Type B pancreatic cell (in vitro differentiated cells): ENCODE data around the gene OSER1. TPM values are rescaled to one million over a fixed set of nuclear protein-coding genes. Genes with fewer than 3 reads are reported as not detected.

Source experiments
- DNase-seq: peaks from one replicate; pipeline ENCODE4 v3.0.0; 2021; ENCODE audit warnings: mixed read lengths; ENCODE audit not compliant: unreplicated experiment; ENCODE audit errors: extremely low spot score
- H3K27ac Mint-ChIP-seq: 2 replicates; pipeline ENCODE4 v1.8.0; 2021; ENCODE audit warnings: mild to moderate bottlenecking, mixed read lengths
- H3K27me3 Mint-ChIP-seq: 2 replicates; pipeline ENCODE4 v1.8.0; 2021; ENCODE audit warnings: mixed read lengths
- H3K36me3 Mint-ChIP-seq: 2 replicates; pipeline ENCODE4 v1.8.0; 2021; ENCODE audit warnings: mixed read lengths
- H3K4me1 Mint-ChIP-seq: one replicate; pipeline ENCODE4 v1.8.0; 2021; ENCODE audit warnings: mixed read lengths; ENCODE audit not compliant: unreplicated experiment
- H3K4me3 Mint-ChIP-seq: 2 replicates; pipeline ENCODE4 v1.8.0; 2021; ENCODE audit warnings: mild to moderate bottlenecking, mixed read lengths
- H3K9me3 Mint-ChIP-seq: 2 replicates; pipeline ENCODE4 v1.8.0; 2021; ENCODE audit warnings: mixed read lengths
- total RNA-seq: library from RNA; stranded (reverse); gene quantifications from 2 replicates; pipeline ENCODE4 v1.2.1, GENCODE V29; 2021; ENCODE audit warnings: low replicate concordance
- TF ChIP-seq, protein P1 (sequence below): fragments of 200-600 bp; sonication (generic); conservative IDR thresholded peaks from 2 replicates; pipeline ENCODE4 v1.5.0; 2021; ENCODE audit warnings: antibody characterized with exemption, mild to moderate bottlenecking

The OSER1 gene
- total RNA-seq, 1 donor from 2014 or later, result 31.1 TPM

GRCh38 chr20:44222633-44223368, 12.2 kb upstream of the OSER1 start:
- Mint-ChIP-seq H3K4me1 (peaks cover 9% of the 10 kb centered on the region), H3K27me3 (no peaks in the 10 kb centered on the region), H3K27ac (peak overlapping the region; percentile 34), H3K9me3 (no peaks in the 10 kb centered on the region), H3K36me3 (no peaks in the 10 kb centered on the region), H3K4me3 (no peak overlapping the region)
- TF ChIP-seq, protein P1, sequence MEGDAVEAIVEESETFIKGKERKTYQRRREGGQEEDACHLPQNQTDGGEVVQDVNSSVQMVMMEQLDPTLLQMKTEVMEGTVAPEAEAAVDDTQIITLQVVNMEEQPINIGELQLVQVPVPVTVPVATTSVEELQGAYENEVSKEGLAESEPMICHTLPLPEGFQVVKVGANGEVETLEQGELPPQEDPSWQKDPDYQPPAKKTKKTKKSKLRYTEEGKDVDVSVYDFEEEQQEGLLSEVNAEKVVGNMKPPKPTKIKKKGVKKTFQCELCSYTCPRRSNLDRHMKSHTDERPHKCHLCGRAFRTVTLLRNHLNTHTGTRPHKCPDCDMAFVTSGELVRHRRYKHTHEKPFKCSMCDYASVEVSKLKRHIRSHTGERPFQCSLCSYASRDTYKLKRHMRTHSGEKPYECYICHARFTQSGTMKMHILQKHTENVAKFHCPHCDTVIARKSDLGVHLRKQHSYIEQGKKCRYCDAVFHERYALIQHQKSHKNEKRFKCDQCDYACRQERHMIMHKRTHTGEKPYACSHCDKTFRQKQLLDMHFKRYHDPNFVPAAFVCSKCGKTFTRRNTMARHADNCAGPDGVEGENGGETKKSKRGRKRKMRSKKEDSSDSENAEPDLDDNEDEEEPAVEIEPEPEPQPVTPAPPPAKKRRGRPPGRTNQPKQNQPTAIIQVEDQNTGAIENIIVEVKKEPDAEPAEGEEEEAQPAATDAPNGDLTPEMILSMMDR, result no peak
- no peak for DNase-seq

DNA sequence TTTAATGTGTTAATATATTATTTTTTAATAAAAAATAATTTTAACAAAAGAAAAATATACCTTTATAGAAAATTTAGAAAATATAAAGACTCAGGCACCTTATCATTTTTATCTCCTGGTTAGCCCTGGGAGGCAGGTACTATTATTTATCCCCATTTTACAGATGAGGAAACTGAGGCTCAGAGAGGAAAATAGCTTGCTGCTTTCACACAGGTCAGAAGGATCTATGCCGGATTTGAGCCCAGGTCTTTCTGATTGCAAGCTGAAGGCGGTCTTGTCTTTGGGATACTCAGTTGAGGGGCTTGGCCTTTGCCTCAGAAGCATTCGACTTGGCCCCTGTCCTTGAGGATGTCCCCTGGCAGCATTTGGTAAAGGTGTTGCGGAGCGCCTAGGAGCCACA, 11.5 kb upstream of the OSER1 start:
- TF ChIP-seq, protein P1, result no peak
- Mint-ChIP-seq H3K27ac (no peak overlapping the region), H3K36me3 (no peaks in the 10 kb centered on the region), H3K4me1 (peaks cover 9% of the 10 kb centered on the region), H3K27me3 (no peaks in the 10 kb centered on the region), H3K9me3 (no peaks in the 10 kb centered on the region), H3K4me3 (no peak overlapping the region)
- no peak for DNase-seq

- no peak overlapping the region for H3K27ac Mint-ChIP-seq
- H3K36me3 Mint-ChIP-seq, result no peaks in the 10 kb centered on the region
- H3K4me3 Mint-ChIP-seq, result no peak overlapping the region
- peaks cover 9% of the 10 kb centered on the region for H3K4me1 Mint-ChIP-seq
- no peaks in the 10 kb centered on the region for H3K9me3 Mint-ChIP-seq
- no peaks in the 10 kb centered on the region for H3K27me3 Mint-ChIP-seq
- TF ChIP-seq, protein P1, result no peak
- no peak for DNase-seq
Observed at GRCh38 chr20:44221368-44221954, 10.9 kb upstream of the OSER1 start.

DNA sequence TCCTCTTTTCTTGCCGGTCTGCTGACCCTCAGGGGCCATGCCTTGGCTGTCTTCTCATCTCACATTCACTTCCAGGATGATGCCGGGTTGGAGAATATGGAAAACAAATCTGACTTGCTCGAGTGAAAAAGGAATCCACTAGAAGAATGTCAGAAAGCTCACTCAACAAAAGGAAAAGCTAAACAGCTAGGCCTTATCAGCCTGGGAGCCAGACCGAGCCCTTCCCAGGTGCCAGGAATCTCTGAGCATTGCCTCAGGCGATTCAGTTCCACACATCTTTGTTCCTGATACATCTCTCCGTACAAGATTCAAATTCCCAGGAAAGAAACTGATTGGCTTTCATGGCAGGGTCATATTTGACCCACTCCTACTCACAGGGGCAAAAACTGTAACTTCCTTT, 9.2 kb upstream of the OSER1 start:
- H3K4me3 Mint-ChIP-seq, result no peak overlapping the region
- H3K36me3 Mint-ChIP-seq, result no peaks in the 10 kb centered on the region
- H3K9me3 Mint-ChIP-seq, result no peaks in the 10 kb centered on the region
- TF ChIP-seq, protein P1, result no peak
- DNase-seq, result no peak
- peak overlapping the region; percentile 60 for H3K27ac Mint-ChIP-seq
- H3K4me1 Mint-ChIP-seq, result peaks cover 13% of the 10 kb centered on the region
- no peaks in the 10 kb centered on the region for H3K27me3 Mint-ChIP-seq

DNA sequence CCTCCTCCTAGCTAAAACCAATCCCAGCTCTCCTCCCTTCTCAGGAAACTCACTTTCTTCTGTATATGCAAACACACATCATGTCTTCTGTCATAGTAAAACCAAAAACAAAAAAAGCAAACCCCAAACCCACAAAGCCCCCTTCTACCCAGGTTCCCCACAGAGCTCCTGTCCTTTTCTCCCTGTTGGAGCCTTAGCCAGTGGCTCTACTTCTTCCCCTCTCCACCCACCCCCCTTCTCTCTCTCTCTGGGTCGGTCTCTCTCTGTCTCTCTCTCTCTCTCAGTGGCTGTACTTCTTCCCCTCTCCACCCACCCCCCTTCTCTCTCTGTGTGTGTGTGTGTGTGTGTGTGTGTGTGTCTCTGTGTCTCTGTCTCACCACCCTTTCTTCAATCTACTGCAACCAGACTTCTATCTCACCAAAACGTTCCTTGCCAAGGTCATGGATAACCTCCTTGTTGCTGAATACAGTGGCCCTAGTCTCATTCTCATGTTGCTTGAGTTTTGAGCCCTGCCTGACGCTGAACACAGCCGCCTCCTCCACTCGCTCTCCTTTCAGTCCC, 8.7 kb upstream of the OSER1 start:
- TF ChIP-seq, protein P1, result no peak
- peaks cover 13% of the 10 kb centered on the region for H3K4me1 Mint-ChIP-seq
- no peak overlapping the region for H3K4me3 Mint-ChIP-seq
- H3K36me3 Mint-ChIP-seq, result no peaks in the 10 kb centered on the region
- H3K27me3 Mint-ChIP-seq, result no peaks in the 10 kb centered on the region
- DNase-seq, result no peak
- H3K9me3 Mint-ChIP-seq, result no peaks in the 10 kb centered on the region
- H3K27ac Mint-ChIP-seq, result peak overlapping the region; percentile 1
